Lower lobe of right lung (tissue), 2 donors: Measurements from ENCODE around the gene C11orf68. TPM values are rescaled to one million over a fixed set of nuclear protein-coding genes. Genes with fewer than 3 reads are reported as not detected.
A peak's percentile ranks its signal among the peaks of the same experiment; 100 is the strongest.

Experiments
- ATAC-seq, 2 donors: fragments of 200-7000 bp; cut with Tn5 transposase; one replicate each; pipeline ENCODE4 v1.9.1; 2020 to 2022; ENCODE audit warnings: mild to moderate bottlenecking in 2 of 2, moderate library complexity in 2 of 2
- DNase-seq: peaks from one replicate; pipeline ENCODE4 v3.0.0-alpha.2; 2020
- H3K27ac ChIP-seq: fragments of 200-600 bp; one replicate; pipeline ENCODE4 v1.8.0; 2022
- H3K27me3 ChIP-seq: fragments of 200-600 bp; one replicate; pipeline ENCODE4 v1.8.0; 2022; ENCODE audit warnings: low read depth
- H3K36me3 ChIP-seq: fragments of 200-600 bp; one replicate; pipeline ENCODE4 v1.8.0; 2022; ENCODE audit warnings: mild to moderate bottlenecking
- H3K4me1 ChIP-seq: fragments of 200-600 bp; one replicate; pipeline ENCODE4 v1.8.0; 2022
- H3K4me3 ChIP-seq: fragments of 200-600 bp; one replicate; pipeline ENCODE4 v1.8.0; 2022; ENCODE audit warnings: mild to moderate bottlenecking
- H3K9me3 ChIP-seq: fragments of 200-600 bp; one replicate; pipeline ENCODE4 v1.8.0; 2022
- CTCF ChIP-seq: fragments of 200-600 bp; IDR thresholded peaks from one replicate; pipeline ENCODE4 v1.8.0; 2022; ENCODE audit warnings: antibody characterized with exemption, mild to moderate bottlenecking
- intact Hi-C: fragments of 100-400 bp; cut with DNase I; formaldehyde crosslinking; loops from one replicate; pipeline ENCODE4 v1.11.0; 2022
- total RNA-seq: library from RNA; stranded (reverse); fragmentation: NEBNext Ultra II Directional; extraction: Animal tissue kit (Norgen Biotek cat#: 25700); gene quantifications from one replicate; pipeline ENCODE4 v1.2.1, GENCODE V29; 2021
- donor health status: DM: no; HTN: yes; CAD: no; lungs with severe emphysema.

C11orf68 gene
- total RNA-seq, 1 donor from 2014 or later: 36.5 TPM

GRCh38 chr11:65867284-65868071 lies 51.4 kb downstream of the C11orf68 start:
- Histone ChIP-seq H3K9me3 (no peaks in the 10 kb centered on the region), H3K36me3 (peaks cover 69% of the 10 kb centered on the region), H3K4me3 (no peak overlapping the region), H3K27ac (no peak overlapping the region), H3K27me3 (no peaks in the 10 kb centered on the region), H3K4me1 (peaks cover 24% of the 10 kb centered on the region)
- TF ChIP-seq CTCF: no peak
- intact Hi-C loops: no loop called here
- DNase-seq (peak; percentile 45), ATAC-seq (no peak)

Other genes starting within 250 kb of the C11orf68 start
- gene KAT5, start 206.8 kb downstream of the C11orf68 start, total RNA-seq: 82.6 TPM
- gene RNASEH2C, start 198.3 kb downstream of the C11orf68 start, total RNA-seq: 44.4 TPM
- 46.3 TPM for gene AP5B1, start 138.1 kb downstream of the C11orf68 start, total RNA-seq
- 0.89 TPM for gene OVOL1, start 132.0 kb downstream of the C11orf68 start, total RNA-seq
- 0.47 TPM for gene SNX32, start 85.1 kb downstream of the C11orf68 start, total RNA-seq
- gene CFL1, start 60.9 kb downstream of the C11orf68 start, total RNA-seq: 647 TPM
- gene MUS81, start 58.6 kb downstream of the C11orf68 start, total RNA-seq: 52.8 TPM
- gene EFEMP2, start 46.3 kb downstream of the C11orf68 start, total RNA-seq: 53.9 TPM
- gene CTSW, start 39.2 kb downstream of the C11orf68 start, total RNA-seq: 20.6 TPM
- gene FIBP, start 30.6 kb downstream of the C11orf68 start, total RNA-seq: 44.0 TPM
- gene CCDC85B, start 28.4 kb downstream of the C11orf68 start, total RNA-seq: 28.6 TPM
- gene FOSL1, start 18.7 kb downstream of the C11orf68 start, total RNA-seq: 2.2 TPM
- gene DRAP1, start 364 bp upstream of the C11orf68 start, total RNA-seq: 63.3 TPM
- not detected for gene TSGA10IP, start 26.4 kb upstream of the C11orf68 start, total RNA-seq
- 51.0 TPM for gene SART1, start 42.7 kb upstream of the C11orf68 start, total RNA-seq
- 29.0 TPM for gene EIF1AD, start 83.1 kb upstream of the C11orf68 start, total RNA-seq
- 156 TPM for gene BANF1, start 83.4 kb upstream of the C11orf68 start, total RNA-seq
- 11.0 TPM for gene CST6, start 92.9 kb upstream of the C11orf68 start, total RNA-seq
- 3.6 TPM for gene CATSPER1, start 107.4 kb upstream of the C11orf68 start, total RNA-seq
- not detected for gene GAL3ST3, start 130.1 kb upstream of the C11orf68 start, total RNA-seq
- 145 TPM for gene SF3B2, start 133.3 kb upstream of the C11orf68 start, total RNA-seq
- gene PACS1, start 151.2 kb upstream of the C11orf68 start, total RNA-seq: 50.8 TPM